ENCODE results near the gene VCL. TPM values are rescaled to one million over a fixed set of nuclear protein-coding genes. Genes with fewer than 3 reads are reported as not detected.
"Not testable (repeated sequence)": the region's sequence is repeated elsewhere in the genome, so short reads cannot be mapped to it uniquely, and the experiment has no call there.

VCL gene
- total RNA-seq, 1 experiment from 2014 or later, result 176 TPM

- POLR2A ChIA-PET (ENCODE audit: low non-redundant PET), result interaction anchor here (0.6 to 0.7 kb wide), 3 partner anchors 14 to 185 kb away, joined by 3 to 8 read pairs (median 4); no protein-coding TSS in a partner anchor
- Histone ChIP-seq H3K9me3 (ENCODE audit: low read depth, low read length, poor library complexity, severe bottlenecking) (peaks cover 11% of the 10 kb centered on the region), H3K27ac (ENCODE audit: low read depth, low read length, poor library complexity, severe bottlenecking) (peak overlapping the region; percentile 35), H3K4me1 (ENCODE audit: insufficient read depth, low read length, poor library complexity, severe bottlenecking) (peaks cover 36% of the 10 kb centered on the region), H3K27me3 (replicated peaks; ENCODE audit: insufficient read depth, low read depth, low read length, poor library complexity) (no peaks in the 10 kb centered on the region), H3K4me3 (ENCODE audit: low read depth, low read length, poor library complexity, severe bottlenecking) (no peak overlapping the region), H3K36me3 (ENCODE audit: insufficient read depth, low read length, poor library complexity, severe bottlenecking) (peaks cover 10% of the 10 kb centered on the region)
- DNase-seq (ENCODE audit: low spot score), result peak; percentile 69
- no TSS peak for BruUV-seq (replicated peaks)
- intact Hi-C loops (cut with micrococcal nuclease; ENCODE audit: unreplicated experiment), result no loop called here
- CTCF ChIA-PET, result interaction anchor here (1.2 kb wide), 1 partner anchor 170 kb away, joined by 7 read pairs; no protein-coding TSS in a partner anchor
- no peak for TF ChIP-seq EZH2 (IDR thresholded peaks at IDR 0.05; ENCODE audit: borderline replicate concordance, low read depth, low read length, poor library complexity, severe bottlenecking)
- peak; percentile 39; the same call in 1 of the 2 replicates for TF ChIP-seq CTCF (conservative IDR thresholded peaks at IDR 0.05; ENCODE audit: low read depth, low read length)
These were observed 60.7 kb downstream of the VCL start for GRCh38 chr10:74058658-74059057.

GRCh38 chr10:74061104-74061503 lies 63.2 kb downstream of the VCL start:
- peak overlapping the region; percentile 73 for H3K27ac ChIP-seq (ENCODE audit: low read depth, low read length, poor library complexity, severe bottlenecking)
- H3K4me1 ChIP-seq (ENCODE audit: insufficient read depth, low read length, poor library complexity, severe bottlenecking), result peaks cover 41% of the 10 kb centered on the region
- intact Hi-C loops (cut with micrococcal nuclease; ENCODE audit: unreplicated experiment), result no loop called here
- ChIA-PET CTCF (no interaction called here), POLR2A (ENCODE audit: low non-redundant PET) (no interaction called here)
- TF ChIP-seq EZH2 (IDR thresholded peaks at IDR 0.05; ENCODE audit: borderline replicate concordance, low read depth, low read length, poor library complexity, severe bottlenecking), result no peak
- peak; percentile 55 for DNase-seq (ENCODE audit: low spot score)
- H3K27me3 ChIP-seq (replicated peaks; ENCODE audit: insufficient read depth, low read depth, low read length, poor library complexity), result no peaks in the 10 kb centered on the region
- no TSS peak for BruUV-seq (replicated peaks)
- peaks cover 11% of the 10 kb centered on the region for H3K9me3 ChIP-seq (ENCODE audit: low read depth, low read length, poor library complexity, severe bottlenecking)
- peaks cover 10% of the 10 kb centered on the region for H3K36me3 ChIP-seq (ENCODE audit: insufficient read depth, low read length, poor library complexity, severe bottlenecking)
- H3K4me3 ChIP-seq (ENCODE audit: low read depth, low read length, poor library complexity, severe bottlenecking), result peak overlapping the region; percentile 11

- BruUV-seq (replicated peaks); DNase-seq (ENCODE audit: low spot score); H3K27me3 ChIP-seq (replicated peaks; ENCODE audit: insufficient read depth, low read depth, low read length, poor library complexity); POLR2A ChIA-PET (ENCODE audit: low non-redundant PET); H3K36me3 ChIP-seq (ENCODE audit: insufficient read depth, low read length, poor library complexity, severe bottlenecking); intact Hi-C loops (cut with micrococcal nuclease; ENCODE audit: unreplicated experiment); CTCF ChIA-PET; H3K4me3 ChIP-seq (ENCODE audit: low read depth, low read length, poor library complexity, severe bottlenecking): not testable (repeated sequence)
- peak overlapping the region; percentile 73 for H3K27ac ChIP-seq (ENCODE audit: low read depth, low read length, poor library complexity, severe bottlenecking)
- H3K4me1 ChIP-seq (ENCODE audit: insufficient read depth, low read length, poor library complexity, severe bottlenecking), result peaks cover 42% of the 10 kb centered on the region
- H3K9me3 ChIP-seq (ENCODE audit: low read depth, low read length, poor library complexity, severe bottlenecking), result peaks cover 11% of the 10 kb centered on the region
These were observed 64.1 kb downstream of the VCL start for GRCh38 chr10:74061978-74062377.

GRCh38 chr10:74063256-74063655 lies 65.3 kb downstream of the VCL start:
- no peak overlapping the region for H3K4me3 ChIP-seq (ENCODE audit: low read depth, low read length, poor library complexity, severe bottlenecking)
- peaks cover 10% of the 10 kb centered on the region for H3K36me3 ChIP-seq (ENCODE audit: insufficient read depth, low read length, poor library complexity, severe bottlenecking)
- no TSS peak for BruUV-seq (replicated peaks)
- ChIA-PET POLR2A (ENCODE audit: low non-redundant PET) (no interaction called here), CTCF (no interaction called here)
- TF ChIP-seq CTCF (conservative IDR thresholded peaks at IDR 0.05; ENCODE audit: low read depth, low read length) (no peak), EZH2 (IDR thresholded peaks at IDR 0.05; ENCODE audit: borderline replicate concordance, low read depth, low read length, poor library complexity, severe bottlenecking) (no peak)
- DNase-seq (ENCODE audit: low spot score), result no peak
- no peaks in the 10 kb centered on the region for H3K27me3 ChIP-seq (replicated peaks; ENCODE audit: insufficient read depth, low read depth, low read length, poor library complexity)
- H3K4me1 ChIP-seq (ENCODE audit: insufficient read depth, low read length, poor library complexity, severe bottlenecking), result peaks cover 49% of the 10 kb centered on the region
- peaks cover 11% of the 10 kb centered on the region for H3K9me3 ChIP-seq (ENCODE audit: low read depth, low read length, poor library complexity, severe bottlenecking)
- intact Hi-C loops (cut with micrococcal nuclease; ENCODE audit: unreplicated experiment), result no loop called here
- H3K27ac ChIP-seq (ENCODE audit: low read depth, low read length, poor library complexity, severe bottlenecking), result no peak overlapping the region

All from A673 (cell line).